Measurements from ENCODE around the gene CMSS1.
A peak's percentile ranks its signal among the peaks of the same experiment; 100 is the strongest.

The CMSS1 gene

GRCh38 chr3:99899603-99900002, 81.9 kb downstream of the CMSS1 start:
- no peak for TF ChIP-seq CTCF (IDR thresholded peaks at IDR 0.05; ENCODE audit: low read depth, low read length)
- H3K4me3 ChIP-seq (ENCODE audit: low read depth, low read length) = no peak overlapping the region

DNA sequence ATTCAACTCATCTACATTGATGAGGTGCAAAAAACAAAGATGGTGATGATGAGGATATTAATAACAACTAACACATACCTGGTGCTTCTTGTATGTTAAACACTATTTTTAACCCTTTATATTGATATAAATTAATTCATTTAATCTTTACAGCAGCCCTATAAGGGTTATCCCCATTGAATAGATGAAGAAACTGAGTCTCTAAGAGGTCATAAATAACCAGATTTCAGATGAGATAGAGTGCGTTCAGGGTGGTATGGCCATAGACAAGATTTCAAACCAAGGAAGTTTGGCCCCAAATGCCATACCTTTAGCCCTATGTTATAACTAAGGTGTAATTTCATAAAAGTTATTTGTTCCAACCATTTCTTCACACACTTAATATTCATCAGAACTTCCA, 82.6 kb downstream of the CMSS1 start:
- no peak overlapping the region for H3K4me3 ChIP-seq (ENCODE audit: low read depth, low read length)
- no peak for TF ChIP-seq CTCF (IDR thresholded peaks at IDR 0.05; ENCODE audit: low read depth, low read length)

DNA sequence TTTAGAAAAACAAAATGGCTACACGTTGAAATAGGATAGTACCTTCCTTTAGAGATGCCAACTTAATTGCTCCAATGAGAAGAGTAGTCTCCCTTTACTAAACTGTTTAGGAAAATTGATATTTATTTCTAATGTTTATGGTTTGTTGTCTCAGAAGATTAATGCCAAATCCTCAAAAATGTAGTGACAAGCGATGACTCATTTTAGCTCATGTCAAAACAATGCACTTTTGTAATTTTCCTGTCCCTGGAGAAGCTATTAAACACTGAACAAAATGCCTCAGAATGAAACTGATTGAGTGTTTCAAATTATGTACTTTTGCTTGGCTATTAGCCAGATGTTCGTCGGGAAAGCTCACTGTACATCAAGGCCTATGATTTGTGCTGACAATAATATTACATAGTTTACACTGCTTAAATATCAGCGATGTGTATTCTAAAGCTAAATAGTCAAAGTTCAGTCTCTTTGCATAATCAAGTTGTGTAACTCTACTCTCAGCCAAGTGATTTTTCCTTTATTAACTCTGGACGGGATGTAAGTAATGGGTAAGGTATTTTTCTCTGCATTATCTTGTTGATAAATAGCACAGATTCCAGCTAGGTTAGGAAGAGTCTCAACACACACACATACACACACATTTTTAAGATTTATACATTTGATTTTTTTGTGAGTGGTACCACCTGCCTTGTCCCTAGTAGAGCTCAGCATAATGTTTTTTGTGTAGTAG, 83.7 kb downstream of the CMSS1 start:
- TF ChIP-seq CTCF (IDR thresholded peaks at IDR 0.05; ENCODE audit: low read depth, low read length) = no peak
- peak overlapping the region; percentile 25 for H3K4me3 ChIP-seq (ENCODE audit: low read depth, low read length)

- no peak overlapping the region for H3K4me3 ChIP-seq (ENCODE audit: low read depth, low read length)
- TF ChIP-seq CTCF (IDR thresholded peaks at IDR 0.05; ENCODE audit: low read depth, low read length) = no peak
These were observed 84.4 kb downstream of the CMSS1 start for GRCh38 chr3:99902091-99902490.

DNA sequence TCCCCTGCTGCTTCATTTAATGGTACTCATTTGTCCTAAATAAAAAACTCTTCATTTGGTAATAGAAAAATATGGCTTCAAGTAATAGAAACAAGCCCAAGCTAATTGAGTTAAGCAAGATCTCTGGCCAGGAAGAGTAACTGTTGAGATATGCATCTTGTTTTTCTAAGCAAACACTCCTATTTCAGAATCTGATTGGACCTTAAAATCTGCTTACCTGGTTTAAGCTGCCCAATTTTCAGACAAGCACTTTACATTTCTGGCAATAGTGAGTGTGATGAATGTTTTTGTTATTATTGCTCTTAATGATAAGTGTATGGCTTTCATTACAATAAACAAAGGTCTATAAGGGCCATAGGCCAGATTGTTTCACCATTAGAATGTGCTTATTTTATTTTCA, 86.2 kb downstream of the CMSS1 start:
- no peak overlapping the region for H3K4me3 ChIP-seq (ENCODE audit: low read depth, low read length)
- no peak for TF ChIP-seq CTCF (IDR thresholded peaks at IDR 0.05; ENCODE audit: low read depth, low read length)

- TF ChIP-seq CTCF (IDR thresholded peaks at IDR 0.05; ENCODE audit: low read depth, low read length) = no peak
- H3K4me3 ChIP-seq (ENCODE audit: low read depth, low read length) = no peak overlapping the region
These were observed 90.4 kb downstream of the CMSS1 start for GRCh38 chr3:99907959-99908544.

DNA sequence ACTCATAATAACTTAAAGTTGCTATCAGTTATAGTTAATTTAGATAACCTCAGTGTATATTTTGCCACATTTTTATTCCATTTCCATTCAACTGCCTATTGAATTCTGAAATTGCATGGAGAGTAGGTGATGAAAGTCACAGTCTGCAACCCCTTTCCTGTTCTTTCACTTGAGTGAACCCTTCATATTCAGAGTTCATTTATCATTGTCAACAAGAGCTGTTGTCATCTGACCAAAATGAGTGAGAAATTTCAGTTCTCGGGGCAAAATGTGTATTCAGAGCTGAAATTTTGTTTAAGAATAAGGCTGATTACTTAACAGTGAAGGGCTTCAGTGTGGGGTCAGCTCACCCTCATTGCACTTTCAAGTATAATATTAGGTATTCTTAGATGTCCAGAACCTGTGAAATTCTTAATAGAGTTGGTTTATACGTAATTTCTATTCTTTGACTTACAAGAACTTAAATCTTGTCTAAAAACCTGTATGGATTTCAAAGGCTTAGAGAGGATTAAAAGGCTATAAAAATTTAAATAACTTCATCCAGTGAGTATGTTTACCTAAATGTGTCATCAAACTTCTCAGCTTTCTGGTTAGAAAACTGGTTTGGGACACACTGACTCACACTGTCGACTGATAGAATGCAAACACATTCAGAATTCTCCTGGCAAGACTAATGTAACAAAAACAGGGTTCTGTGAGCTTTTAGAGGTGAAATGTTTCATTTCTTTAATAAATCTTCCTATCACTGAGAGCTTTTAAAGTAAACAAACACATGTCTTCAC, 92.2 kb downstream of the CMSS1 start:
- H3K4me3 ChIP-seq (ENCODE audit: low read depth, low read length) = no peak overlapping the region
- no peak for TF ChIP-seq CTCF (IDR thresholded peaks at IDR 0.05; ENCODE audit: low read depth, low read length)

Data from WI38 (cell line).